ENCODE measurements around the gene GDA.

The GDA gene

GRCh38 chr9:72149231-72149975 is at the start of gene GDA:
Gene GDA, plus strand, starts transcription at chr9:72149440. Its CDS starts 120 bp downstream, at chr9:72149560.
- no peak for TF ChIP-seq CTCF (IDR thresholded peaks at IDR 0.05)

GRCh38 chr9:72102520-72102919 is 46.7 kb upstream of the GDA start:
- TF ChIP-seq CTCF (IDR thresholded peaks at IDR 0.05), result no peak

- TF ChIP-seq CTCF (IDR thresholded peaks at IDR 0.05), result no peak
Observed at GRCh38 chr9:72113056-72113455, 36.2 kb upstream of the GDA start.

- TF ChIP-seq CTCF (IDR thresholded peaks at IDR 0.05), result no peak
Observed at GRCh38 chr9:72119853-72120252, 29.4 kb upstream of the GDA start.

- no peak for TF ChIP-seq CTCF (IDR thresholded peaks at IDR 0.05)
Observed at GRCh38 chr9:72124947-72125346, 24.3 kb upstream of the GDA start.

- TF ChIP-seq CTCF (IDR thresholded peaks at IDR 0.05), result no peak
Observed at GRCh38 chr9:72127753-72128152, 21.5 kb upstream of the GDA start.

GRCh38 chr9:72128526-72128925 is 20.7 kb upstream of the GDA start:
- no peak for TF ChIP-seq CTCF (IDR thresholded peaks at IDR 0.05)
